Endometrial microvascular endothelial cells (primary cell): ENCODE data around the gene SLC17A5. TPM values are rescaled to one million over a fixed set of nuclear protein-coding genes. Genes with fewer than 3 reads are reported as not detected.

Experiments used
- in situ Hi-C: cut with HindIII; loops from 2 replicates; pipeline ENCODE4 v1.10.0; 2017; ENCODE audit warnings: low sequenced_read_pairs, low pct_unique_long_range_greater_than_20kb; ENCODE audit errors: inconsistent ontology term
- total RNA-seq: library from RNA; depleted of rRNA; stranded (reverse); fragments of >200 nt; gene quantifications from one replicate; pipeline ENCODE4 v1.2.3, GENCODE V29; 2015; ENCODE audit errors: inconsistent ontology term

The SLC17A5 gene
- total RNA-seq, 1 donor from 2014 or later = 15.1 TPM

- in situ Hi-C loops = no loop called here
Observed at GRCh38 chr6:73548458-73549446, 105.0 kb downstream of the SLC17A5 start.

GRCh38 chr6:73547036-73547435 is 106.8 kb downstream of the SLC17A5 start:
- in situ Hi-C loops = no loop called here

Other genes with a start within 250 kb of the SLC17A5 start
- gene CGAS, start 201.7 kb downstream of the SLC17A5 start, total RNA-seq = 16.9 TPM
- 42.9 TPM for gene MTO1, start 192.3 kb downstream of the SLC17A5 start, total RNA-seq
- 10,343 TPM for gene EEF1A1, start 133.0 kb downstream of the SLC17A5 start, total RNA-seq
- 45.8 TPM for gene CD109, start 42.2 kb upstream of the SLC17A5 start, total RNA-seq